Right forelimb (tissue), 1 donor: ENCODE data around the gene DGKD.

ENCODE experiments used
- DNase-seq: peaks from one replicate; pipeline ENCODE4 v3.0.0-alpha.2; 2018

The DGKD gene

DNA sequence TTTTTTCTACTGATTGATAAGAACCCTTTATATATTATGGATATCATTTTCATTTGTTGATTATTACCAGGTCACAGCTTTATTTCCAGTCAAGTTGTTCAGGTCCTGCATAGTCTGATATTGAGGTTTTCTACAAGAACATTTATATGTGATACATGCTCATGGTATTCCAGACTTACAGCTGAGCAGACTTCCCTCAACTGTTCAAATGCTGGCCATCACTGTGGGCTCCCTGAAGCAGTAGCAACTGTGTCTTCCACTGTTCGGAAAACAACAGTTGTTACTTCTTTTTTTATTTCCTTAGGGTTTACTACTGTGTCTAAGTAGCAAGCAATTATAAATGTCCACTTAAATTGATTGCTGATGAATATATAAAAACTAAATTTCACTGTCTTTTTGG, 79.5 kb downstream of the DGKD start:
- no peak for DNase-seq

DNA sequence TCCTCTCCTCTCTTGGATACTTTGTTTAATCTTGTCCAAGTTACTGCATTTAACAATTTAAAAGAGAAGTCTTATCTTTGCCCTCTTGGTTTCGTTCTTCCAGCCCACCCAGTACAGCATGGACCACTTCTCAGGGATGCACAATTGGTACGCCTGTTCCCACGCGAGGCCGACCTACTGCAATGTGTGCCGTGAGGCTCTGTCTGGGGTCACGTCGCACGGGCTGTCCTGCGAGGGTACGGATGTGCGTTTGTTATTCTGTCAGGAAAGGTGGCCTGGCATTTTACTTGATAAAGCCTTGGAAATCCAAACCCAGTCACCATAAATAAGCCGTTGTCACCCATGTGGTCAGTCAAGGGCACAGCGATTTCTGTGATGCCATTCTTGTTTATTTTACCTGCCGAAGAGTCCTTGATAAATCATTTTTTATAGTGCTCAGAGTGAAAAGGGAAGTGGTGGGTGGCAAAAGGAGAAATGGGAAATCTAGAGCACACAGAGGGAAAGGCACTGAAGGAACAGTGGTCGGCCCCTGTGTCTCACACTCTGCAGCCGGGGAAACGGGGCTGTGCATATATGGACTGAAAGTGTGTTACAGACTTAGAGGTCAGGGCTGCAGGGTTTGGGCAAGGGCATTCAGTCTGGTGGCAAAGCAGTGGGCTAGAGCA, 80.5 kb downstream of the DGKD start:
- DNase-seq: peak; percentile 4

DNA sequence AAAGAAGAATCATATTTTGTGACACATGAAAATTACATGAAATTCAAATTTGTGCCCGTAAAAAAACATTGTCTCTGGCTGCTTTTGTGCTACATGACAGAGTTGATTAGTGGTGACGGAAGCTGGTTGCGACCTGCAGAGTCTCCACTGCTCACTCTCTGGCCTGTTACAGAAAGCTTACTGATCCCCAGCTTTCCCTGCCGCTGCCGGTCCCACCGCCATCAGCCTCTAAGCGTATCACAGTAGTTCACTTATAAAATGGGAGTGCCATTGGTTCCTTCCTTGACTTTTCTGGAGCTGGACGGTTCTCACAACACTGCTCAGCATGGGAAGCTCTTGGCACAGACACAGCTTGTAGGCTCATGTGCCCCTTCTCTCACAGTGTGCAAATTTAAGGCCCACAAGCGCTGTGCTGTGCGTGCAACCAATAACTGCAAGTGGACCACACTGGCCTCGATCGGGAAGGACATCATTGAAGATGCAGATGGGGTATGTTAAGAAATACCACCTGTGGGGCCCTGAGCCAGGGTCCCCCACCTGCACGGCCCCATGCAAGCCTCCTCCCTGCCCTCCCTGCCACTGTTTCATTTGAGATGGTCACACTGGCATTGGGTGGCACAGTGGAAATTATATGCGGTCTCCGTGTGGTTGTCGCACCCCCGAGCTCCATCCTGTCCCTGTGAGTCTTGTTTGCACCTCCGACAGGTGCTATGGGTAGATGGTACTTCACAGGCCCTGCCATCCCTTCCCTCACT, 81.3 kb downstream of the DGKD start:
- DNase-seq: peak; percentile 7

DNA sequence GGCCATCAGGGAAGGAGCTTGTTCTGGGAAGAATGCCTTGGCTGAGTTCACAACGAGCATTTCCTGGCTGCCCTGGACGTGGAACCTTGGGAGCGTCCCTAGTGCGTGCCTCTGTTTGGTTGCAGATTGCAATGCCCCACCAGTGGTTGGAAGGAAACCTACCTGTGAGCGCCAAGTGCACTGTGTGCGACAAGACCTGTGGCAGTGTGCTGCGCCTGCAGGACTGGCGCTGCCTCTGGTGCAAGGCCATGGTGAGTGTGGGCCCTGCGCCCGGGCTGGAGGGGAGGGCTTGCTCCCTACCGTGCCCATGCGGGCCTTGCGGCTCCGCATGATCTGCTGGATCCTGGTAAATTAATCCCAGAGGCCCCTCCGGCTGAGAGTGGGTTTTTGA, 81.9 kb downstream of the DGKD start:
- peak; percentile 12 for DNase-seq

DNA sequence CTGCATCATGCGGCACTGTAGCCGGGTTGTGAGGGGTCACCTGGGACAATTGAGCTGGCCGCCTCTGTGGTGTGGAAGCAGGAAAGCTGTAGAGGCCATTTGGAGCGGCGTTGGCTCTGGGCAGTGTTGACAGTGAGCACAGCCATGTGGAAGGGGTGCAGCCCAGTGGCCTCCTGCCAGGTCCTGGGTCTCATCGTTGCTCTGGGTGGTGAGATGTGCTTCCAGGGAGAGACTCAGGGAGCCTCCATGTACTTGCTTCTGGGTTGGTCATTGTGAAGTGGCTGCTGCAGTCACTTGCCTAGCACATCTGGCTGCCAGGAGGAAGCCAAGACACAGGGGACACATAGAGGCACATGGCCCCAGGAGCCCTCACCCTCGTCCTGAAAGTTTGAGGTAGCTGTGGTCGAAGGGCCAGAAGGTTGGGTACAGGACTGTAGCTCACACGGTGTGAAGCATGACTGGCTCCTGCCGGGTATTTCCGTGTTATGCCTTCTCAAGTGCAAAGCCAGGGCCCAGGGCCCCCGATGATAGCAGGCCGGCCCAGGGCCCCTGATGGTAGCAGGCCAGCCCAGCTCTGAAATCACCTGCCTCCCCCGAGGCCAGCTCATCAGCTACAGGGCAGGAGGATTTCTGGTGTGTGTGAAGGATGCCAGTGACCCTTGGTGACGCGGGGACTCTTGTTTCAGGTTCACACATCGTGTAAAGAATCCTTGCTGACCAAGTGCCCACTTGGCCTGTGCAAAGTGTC, 82.6 kb downstream of the DGKD start:
- peak; percentile 20 for DNase-seq

DNA sequence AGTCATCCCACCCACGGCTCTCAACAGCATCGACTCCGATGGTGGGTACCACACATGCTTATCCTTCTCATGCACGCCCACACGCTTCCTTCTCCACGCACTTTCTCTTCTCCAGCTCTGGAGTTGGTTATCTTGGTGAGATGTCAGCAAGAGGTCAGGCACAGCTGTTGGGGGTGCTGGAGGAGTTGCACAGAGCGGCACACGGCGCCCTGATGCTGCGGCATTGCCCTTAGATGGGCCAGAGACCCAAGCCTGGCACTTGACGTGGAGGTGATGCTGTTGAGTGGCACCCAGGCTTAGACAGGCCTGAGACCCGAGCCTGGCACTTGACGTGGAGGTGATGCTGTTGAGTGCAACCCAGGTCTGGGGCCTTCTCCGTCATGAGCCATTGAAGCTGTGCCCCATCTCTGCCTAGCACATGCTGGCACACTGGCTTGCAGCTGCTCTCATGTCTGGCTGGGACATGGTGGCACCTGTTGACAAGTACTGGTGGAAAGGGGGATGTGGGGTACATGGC, 83.2 kb downstream of the DGKD start:
- no peak for DNase-seq

DNA sequence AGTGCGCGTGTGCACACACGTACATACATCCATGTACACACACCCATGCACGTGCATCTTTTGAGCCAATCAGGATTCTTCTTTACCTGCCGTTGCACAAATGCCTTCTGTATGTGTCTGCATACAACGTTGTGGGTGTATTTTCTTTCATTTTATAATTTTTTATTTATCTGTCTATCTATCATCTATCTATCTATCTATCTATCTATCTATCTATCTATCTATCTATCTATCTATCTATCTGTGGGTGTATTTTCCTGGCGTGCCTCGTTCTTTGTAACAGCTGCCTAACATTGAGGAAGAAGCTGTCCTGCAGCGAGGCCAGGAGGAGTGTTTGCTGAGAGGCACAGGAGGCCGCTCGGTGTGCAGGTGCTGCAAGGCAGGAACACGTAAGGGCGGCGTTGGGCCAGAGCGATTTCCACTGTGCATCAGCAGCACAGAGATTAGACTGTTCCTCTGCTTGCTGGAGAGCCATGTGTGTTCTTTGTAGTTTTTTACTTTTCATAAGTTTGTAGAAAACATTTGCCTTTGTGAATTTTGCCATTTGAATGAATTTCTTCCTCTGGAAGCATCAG, 84.4 kb downstream of the DGKD start:
- DNase-seq: no peak

DNA sequence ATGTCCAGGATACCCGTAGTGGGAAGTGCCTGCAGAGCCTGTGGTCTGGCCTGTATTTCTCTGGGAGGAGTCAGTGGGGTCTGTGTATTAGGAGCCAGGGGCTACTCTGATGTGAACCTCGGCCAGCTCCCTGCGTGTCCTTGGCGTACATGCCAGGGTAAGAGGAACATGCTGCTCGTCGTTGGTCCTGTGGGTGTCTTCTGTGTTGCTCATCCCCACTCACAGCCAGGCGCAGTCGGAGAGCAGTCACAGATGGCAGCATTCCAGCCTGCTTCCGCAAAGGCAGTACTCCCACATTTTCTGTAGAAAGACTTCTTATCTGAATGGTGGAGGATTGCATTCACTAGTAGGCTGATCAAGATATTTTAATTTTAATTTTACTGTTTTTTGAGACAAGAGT, 84.9 kb downstream of the DGKD start:
- no peak for DNase-seq

DNA sequence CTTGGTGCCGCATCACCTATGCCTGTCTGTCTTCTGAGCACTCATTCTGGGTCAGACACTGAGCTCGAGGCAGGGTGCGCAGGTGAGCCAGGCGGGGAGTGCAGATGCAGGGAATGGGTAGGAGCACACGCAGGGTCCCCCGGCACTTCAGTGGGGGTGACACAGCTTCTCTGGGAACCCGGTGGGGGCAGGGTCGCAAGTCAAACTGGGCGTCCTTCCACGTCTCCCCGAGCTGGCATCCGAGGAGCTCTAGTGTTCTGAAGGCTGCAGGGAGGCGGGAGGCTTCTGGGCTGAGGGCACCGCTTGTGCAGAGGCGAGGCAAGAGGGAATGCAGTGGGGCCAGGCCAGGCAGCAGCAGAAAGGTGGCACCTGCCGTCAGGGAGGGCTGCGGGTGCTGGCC, 86.0 kb downstream of the DGKD start:
- DNase-seq: no peak

DNA sequence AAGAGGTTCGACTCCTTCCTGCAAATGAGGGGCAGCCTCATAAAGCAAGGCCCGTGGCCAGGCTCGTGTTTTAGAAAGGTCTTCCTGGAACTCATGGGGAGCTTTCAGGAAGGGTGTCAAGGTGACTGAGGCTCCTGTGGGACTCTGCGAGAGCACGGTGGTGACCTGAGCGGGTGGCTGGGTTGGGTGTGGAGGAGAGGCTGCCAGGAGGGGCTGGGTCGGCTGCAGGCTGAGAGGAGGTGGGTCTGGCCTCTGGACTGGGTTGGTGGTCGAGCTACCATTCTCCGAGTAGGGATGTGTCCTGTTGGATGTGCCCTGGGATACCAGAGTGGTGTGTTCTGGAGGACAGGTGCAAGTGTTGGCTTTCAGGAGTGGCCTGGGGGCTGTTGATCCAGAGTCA, 86.4 kb downstream of the DGKD start:
- no peak for DNase-seq

DNA sequence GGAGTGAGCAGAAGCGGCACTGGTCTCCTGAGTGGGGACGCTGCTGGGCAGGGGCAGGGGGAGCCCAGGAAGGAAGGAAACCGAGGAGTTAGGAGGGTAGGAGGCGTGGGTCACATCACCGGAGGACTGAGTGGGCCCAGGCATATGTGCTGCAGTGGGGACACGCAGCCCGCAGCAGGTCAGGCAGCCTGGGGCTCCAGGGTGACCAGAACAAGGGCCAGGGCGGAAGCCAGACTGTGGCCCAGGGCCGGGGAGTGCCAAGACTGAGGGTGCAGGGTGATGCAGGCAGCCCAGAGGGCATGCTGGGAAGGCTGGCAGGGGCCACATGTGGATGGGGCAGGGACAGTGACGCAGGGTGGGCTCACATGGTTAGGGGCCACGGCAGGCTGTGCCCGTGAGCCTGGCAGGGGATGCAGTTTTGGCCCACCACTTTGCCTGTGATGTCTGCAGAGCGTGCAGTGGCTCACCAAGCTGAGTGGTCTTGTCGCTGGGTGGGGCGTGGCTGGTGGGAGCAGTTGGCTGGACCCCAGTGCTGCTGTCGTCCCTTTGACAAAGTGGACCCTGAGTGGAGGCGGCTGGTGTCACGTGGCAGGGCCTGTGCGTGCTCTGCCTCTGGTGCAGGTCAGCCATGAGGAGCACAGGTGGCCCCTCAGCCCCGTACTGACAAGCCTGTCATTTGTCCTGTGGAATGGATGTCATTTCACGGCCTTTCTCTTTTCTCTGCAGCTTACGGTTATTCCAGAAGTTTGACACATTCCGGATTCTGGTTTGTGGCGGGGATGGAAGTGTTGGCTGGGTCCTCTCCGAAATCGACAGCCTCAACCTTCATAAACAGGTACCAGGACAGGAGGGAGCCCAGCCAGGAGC, 87.1 kb downstream of the DGKD start:
- no peak for DNase-seq

DNA sequence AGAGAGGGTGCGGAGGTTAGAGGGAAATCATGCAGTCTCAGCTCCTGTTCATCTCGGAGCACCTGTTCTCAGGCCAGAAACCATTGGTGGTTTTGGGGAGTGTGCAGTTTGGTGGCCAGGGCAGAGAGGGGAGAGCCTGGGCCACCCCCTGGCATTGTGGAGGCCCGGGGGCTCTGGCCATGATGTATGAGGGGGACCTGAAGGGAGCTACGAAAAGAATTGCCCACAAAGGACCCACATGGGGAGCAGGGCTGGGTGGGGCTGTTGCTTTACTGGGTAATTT, 87.7 kb downstream of the DGKD start:
- DNase-seq: no peak

DNA sequence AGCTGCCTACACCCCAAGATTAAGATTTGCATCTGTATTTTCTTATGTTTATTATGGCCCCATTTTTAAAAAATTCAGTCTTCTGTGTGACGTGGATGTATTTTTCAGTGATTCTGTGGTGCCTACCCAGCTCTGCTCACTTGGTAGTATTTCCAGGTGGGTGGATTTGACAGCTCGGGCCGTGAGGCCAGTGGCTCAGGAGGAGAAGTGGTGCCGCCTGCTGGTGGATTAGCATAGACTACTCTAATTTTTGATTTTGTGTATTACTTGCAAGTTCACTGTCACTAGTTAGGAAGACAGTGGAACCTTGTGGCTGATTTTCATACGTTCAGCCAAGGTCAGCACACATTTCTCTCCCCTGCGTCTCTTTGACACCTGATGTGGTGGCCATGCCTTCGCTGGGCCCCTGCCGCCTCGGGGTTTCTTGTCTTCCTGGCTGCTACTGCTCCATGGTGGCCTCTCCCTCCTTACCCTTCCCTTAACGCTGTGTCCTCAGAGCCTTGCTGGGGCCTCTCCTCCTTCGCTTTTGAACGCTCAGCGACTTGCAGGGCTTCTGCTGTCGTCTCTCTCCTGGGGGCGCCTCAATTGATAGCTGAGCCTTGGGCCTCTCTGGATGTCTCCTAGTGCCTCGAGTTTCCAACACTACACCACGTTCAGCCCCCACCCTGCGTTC, 89.4 kb downstream of the DGKD start:
- DNase-seq: peak; percentile 85

DNA sequence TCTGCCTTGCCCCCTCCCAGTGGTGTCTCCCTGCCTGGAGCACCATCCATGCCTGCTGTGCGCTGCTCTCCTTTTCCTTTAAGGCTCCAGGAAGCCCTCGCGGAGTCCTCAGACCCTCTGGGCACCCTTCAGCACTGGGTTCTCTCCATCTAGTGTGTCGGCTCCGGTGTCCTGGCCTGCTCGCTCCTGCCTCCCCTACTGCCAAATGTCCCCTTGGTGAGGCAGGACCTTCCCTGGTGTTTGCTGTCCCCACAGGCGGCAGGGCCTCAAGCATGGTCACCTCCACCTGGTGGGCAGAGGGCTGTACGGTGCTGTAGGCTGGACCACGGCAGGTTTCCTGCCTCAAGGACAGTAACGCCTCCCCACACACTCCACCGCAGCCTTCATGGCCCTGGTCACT, 90.2 kb downstream of the DGKD start:
- no peak for DNase-seq

DNA sequence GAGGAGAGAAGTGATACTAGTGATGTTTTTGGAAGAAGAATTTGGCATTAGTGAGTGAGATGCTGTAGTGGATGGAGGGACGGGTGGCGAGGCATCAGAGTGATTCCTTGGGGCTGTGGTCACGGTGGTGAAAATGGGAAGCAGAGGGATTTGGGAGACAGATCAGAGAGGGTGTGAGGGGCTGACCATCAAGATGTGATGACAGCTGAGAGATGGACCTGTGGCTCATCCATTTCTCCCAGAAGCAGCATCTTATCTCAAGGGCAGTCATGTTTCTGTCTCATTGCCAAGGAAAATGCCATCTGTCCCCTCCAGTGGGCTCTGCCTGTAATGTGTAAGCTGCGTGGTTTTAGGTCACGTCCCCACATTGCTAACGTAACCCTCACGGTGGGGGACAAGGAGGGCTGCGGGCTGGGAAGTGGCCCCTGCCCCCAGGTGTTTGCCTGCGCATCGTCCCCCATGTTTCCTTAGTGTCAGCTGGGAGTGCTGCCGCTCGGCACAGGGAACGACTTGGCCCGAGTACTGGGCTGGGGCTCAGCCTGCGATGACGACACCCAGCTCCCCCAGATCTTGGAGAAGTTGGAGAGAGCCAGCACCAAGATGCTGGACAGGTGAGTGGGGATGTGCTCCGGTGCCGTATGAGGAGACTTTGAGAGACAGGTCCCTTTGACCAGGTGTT, 91.0 kb downstream of the DGKD start:
- DNase-seq: no peak

DNA sequence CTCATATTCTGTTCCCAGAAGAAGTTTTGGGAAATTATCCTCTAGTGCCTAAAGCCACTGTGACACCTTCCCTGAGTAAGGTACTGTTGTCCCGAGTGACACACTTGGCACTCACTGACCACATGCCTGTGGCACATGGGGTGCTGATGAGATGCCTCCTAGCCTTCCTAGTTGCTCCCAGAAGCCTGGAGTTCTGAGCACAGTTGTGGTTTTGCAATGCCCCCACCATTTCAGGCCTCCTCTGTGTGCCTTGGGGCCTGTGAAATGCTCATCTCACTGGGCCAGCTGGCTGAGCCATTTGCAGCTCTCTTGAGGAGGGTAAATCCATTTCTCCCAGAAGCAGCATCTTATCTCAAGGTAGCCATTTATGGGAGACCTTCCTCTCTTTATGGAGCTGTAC, 91.8 kb downstream of the DGKD start:
- no peak for DNase-seq

DNA sequence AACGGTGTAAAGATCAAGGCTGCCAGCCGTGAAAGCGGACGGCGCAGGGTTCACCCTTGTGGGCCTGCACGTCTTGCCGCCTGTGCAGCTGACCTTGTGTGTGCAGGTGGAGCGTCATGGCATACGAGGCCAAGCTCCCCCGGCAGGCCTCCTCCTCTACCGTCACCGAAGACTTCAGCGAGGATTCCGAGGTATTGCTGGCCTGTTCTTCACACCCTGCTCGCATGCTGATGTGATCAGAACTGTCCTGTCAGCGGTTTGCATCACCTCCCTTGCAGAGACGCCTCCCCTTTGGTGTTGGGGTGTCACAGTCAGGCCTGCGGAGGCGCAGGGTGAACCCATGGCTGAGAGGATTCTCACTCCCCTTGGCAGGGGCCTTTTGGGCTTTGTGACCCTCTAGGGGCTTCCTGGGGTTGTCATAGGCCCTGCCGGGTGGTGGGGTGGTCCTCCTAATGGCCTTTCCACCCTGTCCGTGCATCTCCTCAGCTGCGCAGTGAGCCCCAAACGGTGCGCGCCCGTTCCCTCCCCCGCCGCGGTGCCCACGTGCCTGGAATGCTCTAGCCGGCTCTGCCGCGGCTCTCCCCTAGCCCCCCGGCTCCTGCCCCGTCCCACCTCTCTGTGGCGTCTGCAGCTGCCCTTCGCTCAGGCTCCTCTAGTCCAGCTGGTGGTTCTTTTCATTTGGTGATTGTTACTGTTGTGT, 92.5 kb downstream of the DGKD start:
- DNase-seq: no peak

DNA sequence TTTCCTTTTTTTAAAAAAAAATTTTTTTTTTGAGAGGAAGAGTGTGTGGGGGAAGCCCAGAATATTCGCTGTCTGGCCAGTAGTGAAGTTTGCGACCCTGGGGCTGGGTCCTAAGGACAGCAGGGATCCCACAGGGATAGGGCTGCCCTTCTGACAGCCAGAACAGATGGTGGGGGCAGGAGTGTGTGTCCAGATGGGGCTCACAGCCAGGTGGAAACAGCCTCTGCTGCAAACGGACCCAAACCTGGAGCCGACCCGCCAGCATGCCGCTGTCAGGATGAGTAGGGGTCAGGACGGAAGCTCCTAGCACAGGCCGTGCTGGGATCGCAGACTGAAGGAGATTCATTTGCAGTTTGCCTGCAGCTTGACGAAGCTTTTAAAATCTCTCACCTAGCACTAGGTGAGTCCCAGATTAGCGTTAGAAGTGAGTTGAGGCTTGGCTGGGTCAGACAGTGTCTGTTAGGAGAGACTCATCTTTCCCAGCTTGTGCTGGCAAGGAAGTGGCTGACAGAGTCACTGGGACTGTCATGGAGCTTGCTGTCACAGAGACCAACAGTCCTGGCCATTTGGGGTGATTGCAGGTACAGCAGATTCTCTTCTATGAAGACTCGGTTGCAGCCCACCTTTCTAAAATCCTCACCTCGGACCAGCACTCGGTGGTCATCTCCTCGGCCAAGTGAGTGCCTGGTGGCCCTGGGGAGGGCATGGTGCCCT, 93.4 kb downstream of the DGKD start:
- DNase-seq: no peak

DNA sequence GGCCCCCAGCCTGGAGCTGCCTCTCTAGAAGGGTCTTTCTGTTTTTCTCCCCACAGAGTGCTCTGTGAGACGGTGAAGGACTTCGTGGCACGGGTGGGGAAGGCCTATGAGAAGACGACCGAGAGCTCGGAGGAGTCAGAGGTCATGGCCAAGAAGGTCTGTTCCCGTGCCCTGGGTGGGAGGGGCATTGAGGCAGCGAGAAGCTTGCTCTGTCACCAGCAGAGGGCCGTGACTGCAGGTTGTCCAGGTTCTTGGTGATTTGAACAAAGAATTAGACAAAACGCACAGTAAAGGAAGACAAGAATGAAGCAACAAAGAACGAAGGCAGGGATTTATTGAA, 93.9 kb downstream of the DGKD start:
- no peak for DNase-seq

DNA sequence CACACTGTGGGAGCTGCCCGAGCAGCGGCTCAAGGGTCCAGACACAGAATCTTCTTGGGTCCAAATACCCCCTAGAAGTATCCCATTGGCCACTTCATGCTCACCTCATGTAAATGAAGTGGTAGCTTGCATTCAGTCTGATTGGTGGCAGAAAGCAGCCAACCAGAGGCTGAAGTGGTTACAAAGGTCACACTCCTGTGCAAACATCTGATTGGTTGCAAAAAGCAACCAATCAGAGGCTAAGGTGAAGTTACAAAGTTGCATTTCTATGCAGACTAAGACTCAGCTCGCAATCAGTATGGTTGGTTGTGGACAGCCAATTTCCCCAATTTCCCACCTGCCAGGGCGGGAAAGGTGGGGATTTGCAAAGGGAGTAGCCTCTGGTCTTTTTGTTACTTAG, 94.3 kb downstream of the DGKD start:
- no peak for DNase-seq
